NCI-H524 (cell line): Measurements from ENCODE around the gene ACOX3.

Experiments
- DNase-seq, 2 experiments: peaks; one replicate each; lab custom pipeline; 2025; lab: John Stamatoyannopoulos, UW

The ACOX3 gene

GRCh38 chr4:8334786-8335460 lies 105.6 kb downstream of the ACOX3 start:
- DNase-seq, result no peak

- no peak for DNase-seq
Observed at GRCh38 chr4:8333726-8334460, 106.6 kb downstream of the ACOX3 start.

GRCh38 chr4:8332891-8333331 lies 107.6 kb downstream of the ACOX3 start:
- no peak for DNase-seq

GRCh38 chr4:8332038-8332857 lies 108.3 kb downstream of the ACOX3 start:
- DNase-seq, result no peak

- DNase-seq, result no peak
Observed at GRCh38 chr4:8331575-8331955, 109.0 kb downstream of the ACOX3 start.

GRCh38 chr4:8330821-8331574 lies 109.5 kb downstream of the ACOX3 start:
- DNase-seq, result no peak

GRCh38 chr4:8329859-8330761 lies 110.4 kb downstream of the ACOX3 start:
- no peak for DNase-seq

GRCh38 chr4:8329560-8329858 lies 111.0 kb downstream of the ACOX3 start:
- DNase-seq, result no peak

GRCh38 chr4:8328866-8329559 lies 111.5 kb downstream of the ACOX3 start:
- DNase-seq, result no peak

- no peak for DNase-seq
Observed at GRCh38 chr4:8328456-8328855, 112.1 kb downstream of the ACOX3 start.

GRCh38 chr4:8326206-8326605 lies 114.3 kb downstream of the ACOX3 start:
- no peak for DNase-seq

- DNase-seq, result no peak
Observed at GRCh38 chr4:8325291-8325973, 115.1 kb downstream of the ACOX3 start.

GRCh38 chr4:8324640-8325239 lies 115.8 kb downstream of the ACOX3 start:
- no peak for DNase-seq

GRCh38 chr4:8323947-8324555 lies 116.5 kb downstream of the ACOX3 start:
- DNase-seq, result no peak

- DNase-seq, result no peak
Observed at GRCh38 chr4:8322794-8323704, 117.5 kb downstream of the ACOX3 start.

- no peak for DNase-seq
Observed at GRCh38 chr4:8321771-8322170, 118.8 kb downstream of the ACOX3 start.

- no peak for DNase-seq
Observed at GRCh38 chr4:8321220-8321619, 119.3 kb downstream of the ACOX3 start.

GRCh38 chr4:8320386-8320750 lies 120.2 kb downstream of the ACOX3 start:
- DNase-seq, result no peak
